Progenitor cell of endocrine pancreas (in vitro differentiated cells): ENCODE results near the gene F11R. TPM values are rescaled to one million over a fixed set of nuclear protein-coding genes. Genes with fewer than 3 reads are reported as not detected.

Experiments
- total RNA-seq: library from RNA; stranded (reverse); gene quantifications from 2 replicates; pipeline ENCODE4 v1.2.1, GENCODE V29; 2021

The F11R gene
- total RNA-seq, 1 donor from 2014 or later: 149 TPM

Other genes starting within 250 kb of the F11R start
- gene LY9, start 225.0 kb downstream of the F11R start, total RNA-seq: not detected in 2 replicates
- gene CD244, start 158.3 kb downstream of the F11R start, total RNA-seq: not detected in 2 replicates
- 0.33 TPM in 1 of 2 replicates, not detected in the other for gene ITLN1, start 136.0 kb downstream of the F11R start, total RNA-seq
- gene ITLN2, start 66.3 kb downstream of the F11R start, total RNA-seq: 1.2 and 1.8 TPM in 2 replicates
- gene TSTD1, start 17.8 kb upstream of the F11R start, total RNA-seq: 52.0 and 54.7 TPM in 2 replicates
- gene USF1, start 24.8 kb upstream of the F11R start, total RNA-seq: 79.9 and 88.7 TPM in 2 replicates
- 0.20 TPM in 1 of 2 replicates, not detected in the other for gene ARHGAP30, start 48.7 kb upstream of the F11R start, total RNA-seq
- gene NECTIN4, start 68.4 kb upstream of the F11R start, total RNA-seq: 1.9 and 2.4 TPM in 2 replicates
- 14.7 and 16.7 TPM in 2 replicates for gene KLHDC9, start 77.2 kb upstream of the F11R start, total RNA-seq
- 54.8 and 57.9 TPM in 2 replicates for gene PFDN2, start 96.9 kb upstream of the F11R start, total RNA-seq
- 58.6 and 59.0 TPM in 2 replicates for gene NIT1, start 97.0 kb upstream of the F11R start, total RNA-seq
- 46.9 and 49.3 TPM in 2 replicates for gene DEDD, start 111.5 kb upstream of the F11R start, total RNA-seq
- gene UFC1, start 132.8 kb upstream of the F11R start, total RNA-seq: 139 and 150 TPM in 2 replicates
- gene USP21, start 138.3 kb upstream of the F11R start, total RNA-seq: 48.8 and 51.1 TPM in 2 replicates
- 50.9 and 56.5 TPM in 2 replicates for gene PPOX, start 145.3 kb upstream of the F11R start, total RNA-seq
- 45.9 and 48.2 TPM in 2 replicates for gene B4GALT3, start 156.4 kb upstream of the F11R start, total RNA-seq
- gene ADAMTS4, start 177.9 kb upstream of the F11R start, total RNA-seq: 0.22 and 0.24 TPM in 2 replicates
- 98.2 and 103 TPM in 2 replicates for gene NDUFS2, start 181.2 kb upstream of the F11R start, total RNA-seq
- gene FCER1G, start 194.1 kb upstream of the F11R start, total RNA-seq: 0.60 and 1.5 TPM in 2 replicates
- gene APOA2, start 202.5 kb upstream of the F11R start, total RNA-seq: 51.3 and 74.2 TPM in 2 replicates
- gene TOMM40L, start 204.9 kb upstream of the F11R start, total RNA-seq: 15.2 and 16.3 TPM in 2 replicates
- gene NR1I3, start 217.1 kb upstream of the F11R start, total RNA-seq: not detected in 2 replicates
- gene PCP4L1, start 237.6 kb upstream of the F11R start, total RNA-seq: 0.86 and 1.1 TPM in 2 replicates